ENCODE data around the gene DCAF8.

DNA sequence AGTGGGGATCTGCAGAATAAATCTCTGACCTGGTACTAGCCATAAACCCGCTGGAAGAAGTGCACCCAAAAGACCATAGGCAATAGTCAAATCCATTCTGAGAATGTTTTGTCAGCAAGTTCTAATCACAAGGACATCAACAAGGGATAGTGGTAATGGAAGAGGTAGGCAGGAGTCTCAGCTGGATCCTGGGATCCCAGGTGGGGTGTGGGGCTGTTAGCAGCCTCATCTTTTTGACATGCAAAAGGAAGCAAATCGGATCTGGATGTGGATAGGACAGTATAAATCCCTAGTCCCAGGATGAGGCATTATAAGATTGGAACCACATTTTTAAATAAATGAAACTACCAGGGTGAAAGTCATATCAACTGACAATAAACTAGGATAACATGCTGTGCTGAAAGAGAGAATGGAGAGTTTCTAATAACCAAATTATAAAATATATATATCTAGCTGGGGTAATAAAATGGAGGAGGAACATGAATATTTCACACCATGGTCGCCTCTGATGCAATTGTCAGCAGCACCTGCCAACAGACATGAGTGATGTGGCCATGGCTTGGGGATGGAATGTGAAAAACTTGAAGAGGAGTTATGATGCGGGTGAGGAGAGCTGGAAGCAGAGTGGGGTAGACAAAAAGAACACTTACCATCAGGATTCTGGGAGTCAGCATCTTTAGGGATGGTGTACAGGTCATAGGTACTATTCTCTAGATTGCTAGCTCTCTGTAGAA lies 46.3 kb upstream of the DCAF8 start:
- TF ChIP-seq, protein P1, sequence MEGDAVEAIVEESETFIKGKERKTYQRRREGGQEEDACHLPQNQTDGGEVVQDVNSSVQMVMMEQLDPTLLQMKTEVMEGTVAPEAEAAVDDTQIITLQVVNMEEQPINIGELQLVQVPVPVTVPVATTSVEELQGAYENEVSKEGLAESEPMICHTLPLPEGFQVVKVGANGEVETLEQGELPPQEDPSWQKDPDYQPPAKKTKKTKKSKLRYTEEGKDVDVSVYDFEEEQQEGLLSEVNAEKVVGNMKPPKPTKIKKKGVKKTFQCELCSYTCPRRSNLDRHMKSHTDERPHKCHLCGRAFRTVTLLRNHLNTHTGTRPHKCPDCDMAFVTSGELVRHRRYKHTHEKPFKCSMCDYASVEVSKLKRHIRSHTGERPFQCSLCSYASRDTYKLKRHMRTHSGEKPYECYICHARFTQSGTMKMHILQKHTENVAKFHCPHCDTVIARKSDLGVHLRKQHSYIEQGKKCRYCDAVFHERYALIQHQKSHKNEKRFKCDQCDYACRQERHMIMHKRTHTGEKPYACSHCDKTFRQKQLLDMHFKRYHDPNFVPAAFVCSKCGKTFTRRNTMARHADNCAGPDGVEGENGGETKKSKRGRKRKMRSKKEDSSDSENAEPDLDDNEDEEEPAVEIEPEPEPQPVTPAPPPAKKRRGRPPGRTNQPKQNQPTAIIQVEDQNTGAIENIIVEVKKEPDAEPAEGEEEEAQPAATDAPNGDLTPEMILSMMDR (IDR thresholded peaks at IDR 0.05; ENCODE audit: low read depth, low read length) = no peak
- no peak for TF ChIP-seq POLR2A (IDR thresholded peaks at IDR 0.05; ENCODE audit: extremely low read depth, insufficient read length)
- TF ChIP-seq, protein P2, sequence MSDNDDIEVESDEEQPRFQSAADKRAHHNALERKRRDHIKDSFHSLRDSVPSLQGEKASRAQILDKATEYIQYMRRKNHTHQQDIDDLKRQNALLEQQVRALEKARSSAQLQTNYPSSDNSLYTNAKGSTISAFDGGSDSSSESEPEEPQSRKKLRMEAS (IDR thresholded peaks at IDR 0.05; ENCODE audit: low read depth, low read length) = no peak
- no peak for TF ChIP-seq MYC (IDR thresholded peaks at IDR 0.05; ENCODE audit: low read depth, low read length)

Measured in NB4 (cell line).